Measurements from ENCODE around the gene MST1R.
"Not testable (repeated sequence)": the region's sequence is repeated elsewhere in the genome, so short reads cannot be mapped to it uniquely, and the experiment has no call there.

MST1R gene

DNA sequence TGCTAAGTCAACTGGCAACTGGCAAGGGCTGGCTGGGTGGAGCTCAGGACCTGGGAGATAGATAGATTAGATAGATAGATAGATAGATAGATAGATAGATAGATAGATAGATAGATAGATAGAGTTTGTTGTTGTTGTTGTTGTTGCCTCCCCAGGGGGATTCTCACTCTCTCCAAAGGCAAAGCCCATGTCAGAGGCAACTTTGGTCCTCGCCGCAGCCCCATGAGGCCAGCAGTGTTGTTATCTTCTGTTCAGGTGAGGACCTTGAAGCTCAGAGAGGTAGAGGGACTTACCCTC is 7.4 kb upstream of the MST1R start:
- no peak for DNase-seq

DNA sequence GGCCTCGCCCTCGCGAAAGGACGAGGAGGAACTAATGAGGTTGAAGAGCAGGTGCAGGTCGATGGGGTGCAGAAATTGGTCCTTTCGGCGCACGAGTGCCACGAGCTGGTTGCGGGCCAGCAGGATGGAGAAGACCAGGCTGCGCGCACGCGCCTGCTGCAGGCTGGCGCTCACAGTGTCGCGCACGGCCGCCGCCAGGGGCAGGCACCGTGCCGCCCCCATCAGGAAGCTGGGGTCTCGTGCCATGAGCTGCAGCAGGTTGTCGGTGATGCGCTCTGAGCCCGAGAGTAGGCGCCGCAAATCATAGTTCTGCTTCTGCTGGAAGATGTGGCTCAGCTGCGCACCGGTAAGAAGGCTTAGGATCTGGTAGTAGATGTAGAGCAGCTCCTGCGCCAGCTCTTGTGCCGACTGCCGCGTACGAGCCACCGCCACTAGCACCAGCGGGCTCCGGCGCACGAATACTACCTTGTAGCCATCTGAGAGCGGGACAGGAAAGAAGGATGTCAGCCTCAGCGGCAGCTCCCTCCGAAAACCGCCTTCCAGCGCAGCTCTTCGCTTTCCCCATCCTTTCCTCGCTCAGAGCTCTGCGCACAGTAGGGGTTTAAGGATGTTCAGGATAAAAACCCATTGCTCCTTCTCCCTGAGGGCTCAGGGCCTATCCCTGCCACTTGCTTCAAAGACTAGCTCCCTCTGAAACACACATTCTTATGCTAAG is 6.9 kb upstream of the MST1R start:
- no peak for DNase-seq

DNA sequence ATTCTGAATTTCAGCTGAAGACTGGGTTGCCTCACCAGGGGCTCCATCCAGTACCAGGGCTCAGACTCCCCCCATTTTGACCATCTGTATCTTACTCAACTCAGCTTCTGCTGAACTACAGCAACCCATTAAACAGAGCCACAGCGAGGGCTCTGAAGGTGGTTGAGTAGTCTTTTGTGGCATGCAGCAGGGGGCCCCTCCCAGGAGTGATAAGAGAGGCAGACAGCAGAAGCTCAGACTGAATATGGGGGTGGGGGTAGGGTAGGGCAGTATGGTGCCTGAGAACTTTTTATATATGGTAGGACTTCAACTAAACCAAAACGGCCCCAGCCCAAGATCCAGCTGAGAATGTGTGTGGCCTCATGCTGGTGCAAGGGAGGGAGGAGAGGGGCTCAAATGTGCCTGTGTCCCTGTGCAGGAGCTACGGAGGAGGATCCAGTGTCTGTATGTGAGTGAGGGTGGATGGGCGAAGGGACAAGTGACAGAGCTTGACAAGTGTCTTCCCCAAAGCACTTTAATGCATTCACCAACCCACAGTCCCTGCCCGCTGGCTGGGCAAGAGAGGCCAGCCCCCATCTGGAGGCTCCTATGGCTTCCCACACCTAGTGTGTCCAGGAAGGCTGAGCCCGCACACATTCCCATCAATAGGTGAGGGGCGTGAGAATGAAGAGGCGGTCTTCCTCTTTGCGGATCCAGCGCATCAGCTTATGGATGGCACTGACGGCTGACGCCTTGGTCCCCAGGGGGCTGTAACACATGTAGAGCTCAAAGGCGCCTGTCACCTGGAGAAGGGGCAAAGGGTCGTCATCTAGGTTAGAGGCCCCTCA is 4.9 kb upstream of the MST1R start:
- DNase-seq = no peak

DNA sequence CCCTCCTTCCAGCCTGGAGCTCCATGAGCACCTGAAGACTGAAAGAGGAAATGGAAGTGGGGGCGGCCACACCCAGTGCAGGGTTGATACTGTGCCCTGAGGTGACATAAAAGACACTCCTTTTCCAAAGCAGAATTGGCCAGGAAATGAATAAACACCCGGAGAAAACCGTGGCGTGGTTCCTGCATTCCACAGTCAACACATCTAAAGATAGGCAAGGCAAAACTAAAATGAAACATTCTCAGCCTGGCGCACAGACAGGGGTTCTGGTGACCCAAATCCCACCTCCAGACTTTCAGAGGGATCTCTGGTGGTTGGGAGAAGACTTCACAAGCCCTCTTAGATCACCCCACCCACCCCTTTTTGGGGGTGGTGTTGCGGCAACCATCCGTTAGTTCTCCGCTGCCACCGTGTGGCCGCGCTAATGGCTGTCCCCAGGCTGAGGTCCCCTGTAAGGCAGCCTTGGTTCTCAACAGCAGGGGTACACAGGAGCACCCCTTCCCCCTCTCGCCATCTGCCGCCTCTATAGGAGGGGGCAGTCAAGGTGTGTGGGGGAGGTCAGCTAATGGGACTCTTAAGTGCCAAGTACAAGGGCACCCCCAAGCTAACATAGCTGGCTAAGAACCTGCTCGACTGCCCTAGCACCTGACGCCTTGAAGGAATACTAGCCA is 2.5 kb upstream of the MST1R start:
- peak; percentile 61 to 82 (median 72) for DNase-seq

DNA sequence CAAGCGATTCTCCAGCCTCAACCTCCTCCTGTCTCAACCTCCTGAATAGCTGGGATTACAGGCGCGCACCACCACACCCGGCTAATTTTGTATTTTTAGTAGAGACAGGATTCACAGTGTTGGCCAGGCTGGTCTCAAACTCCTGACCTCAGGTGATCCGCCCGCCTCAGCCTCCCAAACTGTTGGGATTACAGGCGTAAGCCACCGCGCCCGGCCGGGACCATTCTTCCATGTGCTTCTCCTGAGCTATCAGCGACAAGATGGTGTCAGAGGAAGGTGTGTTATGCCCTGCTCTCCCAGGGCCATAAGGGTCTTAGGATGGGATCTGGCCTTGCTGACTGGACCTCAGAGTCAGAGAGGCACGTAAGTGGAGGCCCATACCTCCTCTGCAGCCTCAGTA is 775 bp upstream of the MST1R start:
- not testable (repeated sequence) for DNase-seq

DNA sequence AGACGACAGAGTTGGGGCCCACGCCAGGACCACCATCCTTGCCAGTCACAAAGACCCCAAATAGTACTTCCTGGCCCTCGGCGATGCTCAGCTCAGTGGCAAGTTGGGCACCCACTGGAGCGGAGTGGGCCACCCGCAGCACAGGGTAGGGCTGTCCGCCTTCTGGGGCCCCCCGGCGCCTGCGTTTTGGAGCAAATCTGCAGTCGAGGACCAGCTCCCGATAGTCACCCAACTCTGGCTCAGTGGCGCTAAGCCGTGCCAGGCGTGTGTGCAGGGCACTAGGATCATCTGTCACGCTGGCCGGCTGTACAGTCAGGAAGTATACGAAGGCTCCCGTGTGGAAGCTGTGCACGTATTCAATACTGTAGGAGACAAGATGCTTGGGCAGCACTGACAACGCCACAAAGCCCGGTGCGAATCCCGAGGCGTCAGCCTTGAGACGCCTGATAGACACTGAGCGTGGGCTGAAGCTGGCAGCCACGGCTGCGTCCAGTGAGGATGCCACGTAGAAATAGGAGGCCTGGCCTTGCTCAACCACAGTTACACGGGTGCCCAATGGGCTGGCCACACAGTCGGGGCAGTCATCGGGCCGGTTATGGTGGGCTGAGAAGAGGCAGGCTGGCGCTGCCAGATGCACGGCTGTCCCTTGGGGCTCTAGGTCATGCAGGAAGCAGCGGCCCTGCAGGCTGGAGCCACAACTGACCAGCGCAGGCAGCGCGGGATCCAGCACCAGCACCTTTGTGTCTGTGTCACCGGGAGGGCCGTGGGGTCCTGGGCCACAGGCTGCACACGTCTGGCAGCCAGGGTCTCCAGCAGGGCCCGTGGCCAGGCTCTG is 945 bp downstream of the MST1R start:
- no peak for DNase-seq

DNA sequence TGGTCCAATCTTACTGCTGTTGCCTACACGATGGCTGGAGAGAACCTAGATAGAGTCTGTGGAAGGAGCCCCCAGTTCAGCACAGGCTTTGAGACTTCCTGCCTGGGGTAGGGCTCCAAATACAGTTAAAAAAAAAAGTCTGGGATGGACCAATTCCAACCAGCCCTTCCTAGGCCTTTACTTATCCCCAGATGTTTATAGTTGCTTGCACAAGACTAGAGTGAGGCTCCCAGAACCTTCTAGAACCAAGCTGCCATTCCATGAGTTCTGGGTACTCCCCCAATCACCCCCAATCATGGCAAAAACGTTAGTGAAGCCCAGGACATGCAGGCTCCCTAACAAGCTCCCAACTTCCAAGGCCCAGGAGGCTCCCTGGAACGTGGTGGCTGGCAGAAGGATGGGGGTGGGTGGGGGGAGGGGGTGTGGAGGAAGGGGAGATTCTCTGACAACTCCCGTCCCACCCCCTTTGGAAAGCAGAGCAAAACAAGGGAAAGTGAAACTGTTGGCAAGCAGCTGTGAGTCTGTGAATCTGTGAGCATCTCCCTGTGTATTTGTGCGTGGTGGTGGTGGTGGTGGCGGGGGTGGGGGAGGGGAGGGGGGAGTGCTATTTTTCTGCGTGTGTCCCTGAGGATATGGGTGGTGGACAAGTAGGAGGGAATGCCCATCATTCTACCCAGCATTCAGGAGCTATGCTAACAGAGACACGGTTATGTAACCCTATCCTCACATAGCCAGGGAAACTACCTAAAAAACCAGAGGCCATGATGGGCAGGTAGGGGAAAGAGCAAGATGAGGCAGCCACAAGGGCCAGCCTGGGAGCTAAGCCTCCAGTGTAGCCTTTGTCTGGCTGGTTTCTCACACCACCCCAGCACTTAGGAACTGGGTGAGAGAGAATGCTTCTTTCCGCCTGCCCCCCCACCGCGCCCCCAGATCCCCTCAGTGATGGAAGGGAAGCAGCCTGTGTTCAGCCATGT is 2.0 kb downstream of the MST1R start:
- DNase-seq = no peak

DNA sequence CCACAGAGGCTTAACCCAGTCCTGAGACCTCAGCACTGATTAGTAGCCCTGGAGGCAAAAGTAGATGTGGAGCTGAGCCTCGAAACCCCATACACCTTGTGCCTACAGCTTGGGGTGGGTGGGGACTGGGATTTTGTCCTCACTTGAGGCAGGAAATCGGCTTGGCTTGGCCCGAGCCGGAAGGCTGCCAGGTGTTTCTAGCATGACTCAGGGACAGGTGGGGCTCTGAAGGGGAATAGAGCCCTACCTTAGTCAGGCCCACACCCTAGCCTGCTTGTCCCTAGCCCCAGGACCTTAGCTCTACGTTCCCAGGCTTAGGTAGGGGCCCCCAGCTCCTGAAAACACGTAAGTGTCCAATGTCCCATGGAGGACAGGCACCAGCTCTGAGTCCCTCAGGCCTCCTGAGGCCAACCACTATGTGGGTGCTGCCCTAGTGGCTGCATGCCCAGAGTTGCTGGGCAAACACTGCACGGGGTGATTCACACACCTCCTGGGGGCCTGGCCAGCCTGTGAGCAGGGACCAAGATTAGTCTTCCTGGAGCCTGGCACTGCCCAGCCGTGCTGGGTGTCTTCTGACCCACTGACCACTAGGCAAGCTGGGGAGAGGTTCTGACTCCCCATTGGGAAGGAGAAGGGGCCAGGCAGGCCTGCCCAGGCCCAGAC is 3.1 kb downstream of the MST1R start:
- DNase-seq = no peak

DNA sequence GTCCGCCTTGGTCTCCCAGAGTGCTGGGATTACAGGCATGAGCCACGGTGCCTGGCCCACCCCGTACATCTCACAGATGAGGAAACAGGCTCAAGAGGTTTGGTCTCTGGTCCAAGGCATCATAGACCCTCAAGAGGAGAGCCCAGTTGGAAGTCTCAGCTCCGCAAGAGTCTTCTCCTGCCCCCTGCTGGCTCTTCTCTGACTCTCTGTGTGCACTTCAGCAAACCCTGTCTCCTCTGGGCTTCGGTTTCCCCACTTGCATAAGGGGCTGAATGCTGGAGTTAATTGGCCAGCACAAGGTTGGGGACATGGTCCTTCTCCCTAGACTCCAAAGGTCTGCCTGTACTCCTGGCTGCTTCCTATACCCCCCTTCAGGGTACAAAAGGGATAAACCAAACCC is 3.9 kb downstream of the MST1R start:
- no peak for DNase-seq

DNA sequence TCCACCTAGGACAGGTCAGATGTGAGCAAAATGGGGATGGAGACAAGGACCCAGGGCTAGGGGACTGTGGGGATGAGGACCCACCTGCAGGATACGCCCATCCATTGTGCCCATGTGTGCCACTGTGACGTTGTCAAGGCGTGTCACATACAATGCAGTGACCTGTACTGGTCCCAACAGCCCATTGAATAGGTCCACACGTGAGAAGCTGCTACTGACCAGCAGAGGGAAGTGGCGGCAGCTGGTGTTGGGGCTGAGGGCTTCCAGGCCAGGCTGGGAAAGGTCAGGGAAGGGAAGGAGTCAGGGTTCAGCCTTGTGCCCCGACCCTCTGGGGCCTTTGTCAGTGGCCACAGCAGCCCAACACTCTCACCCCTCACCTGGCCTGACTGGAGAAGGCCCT is 4.7 kb downstream of the MST1R start:
- DNase-seq = no peak

DNA sequence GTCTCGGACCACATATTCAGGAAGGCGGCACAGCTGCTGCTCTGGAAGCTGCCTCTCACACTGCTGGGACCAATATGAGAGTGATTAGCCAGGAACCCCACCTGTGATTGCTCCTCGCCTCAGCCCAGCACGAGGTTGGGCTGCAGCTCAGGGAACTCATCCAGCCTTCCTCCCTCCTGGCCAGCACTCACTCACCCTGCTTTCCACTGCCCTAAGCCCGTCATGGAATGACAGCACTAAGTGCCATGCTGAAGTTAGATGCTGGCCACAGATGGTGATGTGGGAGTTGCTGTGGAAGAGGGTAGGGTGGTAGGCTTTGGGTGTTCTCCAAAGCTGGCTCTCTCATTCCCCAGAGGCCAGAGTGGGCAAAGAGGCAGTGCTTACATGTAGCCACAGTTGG is 7.3 kb downstream of the MST1R start:
- no peak for DNase-seq

DNA sequence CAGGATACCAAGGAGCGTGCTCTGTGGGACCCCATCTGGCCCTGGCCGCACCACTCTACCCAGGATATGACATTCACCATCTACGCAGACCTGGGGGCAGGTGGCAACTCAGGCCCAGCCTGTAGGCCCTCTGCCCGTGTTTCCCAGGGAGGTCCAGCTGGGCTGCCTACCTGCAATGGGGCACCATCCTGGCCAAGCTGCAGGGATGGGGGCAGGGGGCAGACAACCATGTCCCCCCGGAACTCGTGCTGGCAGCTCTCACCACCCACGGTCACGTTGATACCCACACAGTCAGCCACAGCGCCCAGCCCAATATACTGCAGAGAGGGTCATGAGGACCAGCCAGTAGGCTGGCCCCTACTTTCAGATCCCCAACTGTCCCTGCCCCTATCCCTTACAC is 7.9 kb downstream of the MST1R start:
- no peak for DNase-seq

DNA sequence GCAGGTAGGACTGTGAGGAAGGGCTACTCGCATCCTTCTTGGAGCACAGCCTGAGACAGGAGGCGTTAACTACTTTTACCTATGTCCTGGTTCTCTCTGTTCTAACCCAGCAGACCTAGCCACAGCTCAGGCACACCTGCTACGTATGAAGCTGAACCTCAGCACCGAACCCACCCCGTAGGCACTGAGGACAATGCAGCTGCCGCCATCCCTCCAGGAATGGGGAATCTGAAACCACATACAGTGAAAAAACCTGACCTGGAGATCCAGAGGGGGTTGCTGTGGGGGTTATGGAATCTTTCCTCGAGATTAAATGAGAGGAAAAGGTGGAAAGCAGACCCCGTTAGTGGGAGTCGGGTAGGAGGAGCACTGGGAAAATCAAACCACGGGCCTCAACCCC is 14.4 kb downstream of the MST1R start:
- no peak for DNase-seq

DNA sequence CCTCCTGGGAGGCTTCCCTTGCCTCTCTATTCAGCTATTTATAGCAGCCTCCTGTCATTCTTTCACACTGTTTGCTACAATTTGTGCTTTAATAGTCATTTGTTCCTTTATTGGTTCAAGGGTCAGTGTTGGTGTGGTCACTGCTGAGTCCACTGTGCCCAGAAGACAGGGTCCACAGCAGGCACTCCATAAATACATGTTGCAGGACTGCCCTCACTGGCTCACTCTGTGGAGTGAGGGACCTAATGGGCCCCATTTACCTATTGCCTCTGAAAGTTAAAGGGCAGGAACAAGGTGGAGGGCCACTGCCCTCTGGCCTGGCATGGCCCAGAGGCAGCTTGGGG is 16.8 kb downstream of the MST1R start:
- no peak for DNase-seq

DNA sequence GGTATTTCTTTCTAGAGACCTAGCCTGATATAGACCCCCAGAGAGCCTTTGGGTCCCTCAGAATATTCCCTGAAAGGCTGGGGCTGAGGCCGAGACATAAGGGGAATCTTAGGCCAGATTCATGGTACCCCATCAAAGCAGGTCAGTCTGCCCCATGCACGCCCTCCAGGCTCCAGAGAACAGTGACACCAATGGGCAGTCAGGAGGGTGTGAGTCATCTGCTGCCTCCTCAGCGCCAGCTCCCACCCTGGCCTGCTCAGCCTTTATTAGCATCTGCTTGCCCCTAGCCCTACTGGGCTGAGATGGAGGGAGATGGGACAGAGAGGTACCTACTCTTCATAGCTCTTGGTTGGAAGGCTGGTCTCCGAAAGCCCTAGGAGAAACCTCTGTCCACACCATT is 19.7 kb downstream of the MST1R start:
- peak in 3 of 4 experiments; percentile 17 to 34 (median 27) for DNase-seq

DNA sequence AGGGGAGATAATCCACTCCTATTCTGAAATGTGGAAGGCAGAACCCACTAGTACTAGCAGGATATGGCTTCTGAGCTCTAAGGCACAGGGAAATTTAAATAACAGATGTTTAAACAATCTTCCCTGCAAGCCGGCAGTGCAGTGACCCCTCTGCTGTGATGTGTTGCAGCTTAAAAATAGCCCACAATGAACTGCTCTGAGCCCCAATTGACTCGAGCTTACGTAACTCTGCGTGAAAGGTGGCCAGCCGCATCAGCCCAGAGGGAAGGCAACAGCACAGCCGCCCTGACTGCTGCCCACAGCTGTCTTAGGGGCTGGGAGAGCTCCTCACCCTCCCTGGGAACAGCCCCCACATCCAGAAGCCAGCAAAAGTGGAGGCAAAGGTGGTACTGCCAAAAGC is 21.5 kb downstream of the MST1R start:
- no peak for DNase-seq

DNA sequence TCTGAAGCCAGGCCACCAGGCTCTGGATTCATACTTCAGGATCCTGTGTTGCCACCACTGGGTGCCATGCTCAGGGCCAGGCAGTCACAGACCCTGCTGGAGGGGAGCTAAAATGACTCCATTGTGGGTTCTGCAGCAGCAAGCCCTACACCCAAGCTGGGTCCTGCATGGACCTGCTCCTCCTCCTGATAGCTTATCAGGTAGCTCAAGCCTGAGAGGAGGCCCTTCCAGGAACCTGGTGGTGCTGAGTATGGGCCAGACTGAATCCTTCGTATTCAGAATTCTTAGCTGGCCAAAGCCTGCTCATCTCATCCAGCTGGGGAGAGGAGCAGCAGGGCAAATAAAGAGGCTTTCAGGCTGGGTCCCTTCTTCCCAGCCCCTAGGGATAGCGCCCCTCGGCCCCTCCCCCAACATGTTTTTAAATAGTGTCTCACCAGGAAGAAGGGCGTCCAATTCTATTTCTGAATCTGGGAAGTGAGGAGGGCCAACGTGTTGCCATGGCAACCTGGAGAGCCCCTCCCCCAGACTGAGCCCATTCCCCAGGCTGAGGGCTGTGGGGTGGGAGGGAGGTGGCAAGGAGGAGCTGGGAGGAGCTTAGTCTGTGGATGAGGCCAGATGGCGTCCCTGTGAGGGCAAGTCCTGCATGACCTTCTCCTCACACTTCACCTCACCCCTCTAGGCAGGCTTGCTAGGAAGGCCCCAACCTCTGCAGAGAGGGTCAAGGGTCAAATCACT is 22.9 kb downstream of the MST1R start:
- no peak for DNase-seq

DNA sequence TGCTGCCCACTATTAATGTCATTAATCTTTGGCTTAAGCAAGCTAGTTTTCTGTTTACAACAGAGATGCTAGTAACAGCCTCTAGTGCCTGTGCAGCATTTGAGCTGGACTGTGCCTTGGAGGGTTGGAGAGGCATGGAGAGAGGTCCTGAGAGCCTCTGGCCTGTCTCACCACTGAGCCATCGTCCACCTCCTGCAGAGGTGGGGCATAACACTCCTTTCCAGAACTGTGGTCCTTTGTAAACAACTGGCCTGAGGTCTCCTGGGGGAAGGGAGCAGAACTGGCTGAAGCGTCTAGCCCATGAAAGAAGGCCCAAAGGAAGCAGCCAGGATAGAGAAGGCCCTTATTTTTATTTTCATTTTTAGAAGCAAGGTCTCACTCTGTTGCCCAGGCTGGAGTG is 24.0 kb downstream of the MST1R start:
- DNase-seq = no peak

DNA sequence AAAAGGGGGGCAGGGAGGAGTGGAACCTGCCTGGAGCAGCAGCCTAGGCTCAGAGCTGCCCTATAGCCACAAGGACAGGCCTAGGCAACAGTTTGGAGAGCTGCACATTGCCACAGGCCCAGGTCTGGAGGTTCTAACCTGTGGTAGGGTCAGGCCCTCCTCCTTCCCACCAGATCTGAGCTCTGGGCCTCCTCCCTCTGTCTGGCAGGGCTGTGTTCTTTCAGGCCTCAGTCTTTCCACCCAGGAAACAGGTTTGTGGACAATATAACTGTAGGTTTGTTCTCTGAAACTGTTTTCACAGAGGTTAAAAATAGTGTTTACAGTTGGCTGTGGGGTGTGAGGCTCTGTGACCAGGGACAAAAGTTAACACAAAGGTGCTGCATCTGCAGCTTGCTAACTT is 25.0 kb downstream of the MST1R start:
- no peak for DNase-seq

DNA sequence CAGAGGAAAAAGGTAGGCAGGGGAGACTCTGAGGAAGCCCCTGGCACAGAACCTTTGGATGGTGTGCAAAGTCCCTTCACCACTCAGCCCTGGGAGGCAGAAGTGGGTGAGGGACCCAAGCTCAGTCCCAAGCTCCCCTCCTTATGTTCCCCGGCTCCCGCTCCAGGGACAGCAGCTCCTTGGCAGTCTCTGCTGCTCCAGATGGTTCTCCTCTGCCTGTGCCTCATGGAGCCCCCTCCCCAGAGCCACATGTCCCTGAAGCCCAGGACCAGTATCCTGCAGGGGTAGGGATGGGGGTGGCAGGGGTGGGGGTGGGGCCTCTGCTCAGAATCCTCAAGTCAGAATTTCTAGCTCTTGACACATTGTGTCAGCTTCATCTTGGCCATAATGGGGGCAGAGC is 26.0 kb downstream of the MST1R start:
- DNase-seq = no peak

DNA sequence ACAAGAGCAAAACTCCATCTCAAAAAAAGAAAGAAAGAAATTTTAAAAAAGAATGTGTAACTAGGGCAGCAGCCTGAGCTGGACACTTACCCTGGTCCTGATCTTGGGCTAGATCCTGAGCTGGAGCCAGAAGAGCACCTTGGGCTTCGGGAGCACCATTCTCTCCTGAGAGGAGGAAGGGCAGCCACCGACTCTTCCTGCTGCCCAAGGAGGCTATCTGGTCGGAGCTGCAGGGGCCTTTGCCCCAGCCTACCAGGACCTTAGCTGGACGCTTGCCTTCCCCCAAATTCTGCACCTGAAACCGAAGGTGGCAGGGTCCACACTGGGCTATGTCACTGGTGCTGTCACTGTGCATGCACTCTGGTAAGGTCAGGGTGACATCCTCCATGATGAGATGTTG is 27.1 kb downstream of the MST1R start:
- DNase-seq = no peak
